Hepatocyte (in vitro differentiated cells): Measurements from ENCODE around the gene CHMP2B. TPM values are rescaled to one million over a fixed set of nuclear protein-coding genes. Genes with fewer than 3 reads are reported as not detected.
"Not testable (repeated sequence)": the region's sequence is repeated elsewhere in the genome, so short reads cannot be mapped to it uniquely, and the experiment has no call there.

ENCODE experiments used
- DNase-seq: peaks from one replicate; pipeline ENCODE4 v3.0.0-alpha.2; 2016; ENCODE audit warnings: low spot score
- H2AFZ ChIP-seq: fragments of 200-600 bp; sonication (generic); 2 replicates; pipeline ENCODE4 v1.6.0; 2016; ENCODE audit warnings: antibody characterized with exemption, mild to moderate bottlenecking
- H3K27ac ChIP-seq: fragments of 200-600 bp; sonication (generic); 2 replicates; pipeline ENCODE4 v1.5.1; 2016; ENCODE audit warnings: mild to moderate bottlenecking
- H3K27me3 ChIP-seq: fragments of 200-600 bp; sonication (generic); 2 replicates; pipeline ENCODE4 v1.6.1; 2016
- H3K36me3 ChIP-seq: fragments of 200-600 bp; sonication (generic); replicated peaks from 2 replicates; pipeline ENCODE4 v1.5.1; 2016; ENCODE audit warnings: low read depth; ENCODE audit not compliant: insufficient read depth
- H3K4me1 ChIP-seq: fragments of 200-600 bp; sonication (generic); 2 replicates; pipeline ENCODE4 v1.5.1; 2016; ENCODE audit warnings: mild to moderate bottlenecking, moderate library complexity; ENCODE audit not compliant: insufficient read depth
- H3K4me2 ChIP-seq: fragments of 200-600 bp; sonication (generic); 2 replicates; pipeline ENCODE4 v1.6.0; 2016
- H3K4me3 ChIP-seq: fragments of 200-600 bp; sonication (generic); 2 replicates; pipeline ENCODE4 v1.5.1; 2016; ENCODE audit warnings: mild to moderate bottlenecking
- H3K79me2 ChIP-seq: fragments of 200-600 bp; sonication (generic); 2 replicates; pipeline ENCODE4 v1.6.0; 2017; ENCODE audit warnings: mild to moderate bottlenecking
- H3K9me2 ChIP-seq: fragments of 200-600 bp; sonication (generic); replicated peaks from 2 replicates; pipeline ENCODE4 v1.6.0; 2017; ENCODE audit warnings: mild to moderate bottlenecking; ENCODE audit not compliant: insufficient read depth
- H3K9me3 ChIP-seq: fragments of 200-600 bp; sonication (generic); 2 replicates; pipeline ENCODE4 v1.5.1; 2016; ENCODE audit warnings: low read depth, mild to moderate bottlenecking
- H4K20me1 ChIP-seq: fragments of 200-600 bp; sonication (generic); 2 replicates; pipeline ENCODE4 v1.6.0; 2016; ENCODE audit warnings: mild to moderate bottlenecking; ENCODE audit not compliant: insufficient read depth, poor library complexity, severe bottlenecking
- CTCF ChIP-seq: fragments of 200-600 bp; sonication (generic); IDR thresholded peaks from 2 replicates; pipeline ENCODE4 v1.5.1; 2016; ENCODE audit warnings: antibody characterized with exemption, mild to moderate bottlenecking; ENCODE audit not compliant: poor library complexity
- EZH2 ChIP-seq: fragments of 200-600 bp; sonication (generic); IDR thresholded peaks from 2 replicates; pipeline ENCODE4 v1.6.1; 2016; ENCODE audit warnings: antibody characterized with exemption, mild to moderate bottlenecking, borderline replicate concordance
- EZH2phosphoT487 ChIP-seq: fragments of 200-600 bp; sonication (generic); IDR thresholded peaks from one replicate; pipeline ENCODE4 v1.6.1; 2018; ENCODE audit warnings: antibody characterized with exemption, mild to moderate bottlenecking, low read depth, moderate library complexity; ENCODE audit not compliant: unreplicated experiment, severe bottlenecking
- WGBS: methylation state at CpG from one replicate; pipeline ENCODE4 v1.1.6; 2016; ENCODE audit warnings: low lambda C conversion rate; ENCODE audit errors: missing lambda C conversion rate; 5-methylcytosine and 5-hydroxymethylcytosine counted together
- polyA plus RNA-seq: library from polyadenylated mRNA; unstranded; fragments of >200 nt; fragmentation: Nextera tagmentation; extraction: Ambion mirVana; gene quantifications from 2 replicates; pipeline ENCODE4 v1.2.1, GENCODE V29; 2016
- total RNA-seq: library from RNA; depleted of rRNA; stranded (reverse); fragments of >200 nt; gene quantifications from 2 replicates; pipeline ENCODE4 v1.2.3, GENCODE V29; 2014

CHMP2B gene
- total and polyA plus RNA-seq, 2 experiments from 2014 or later: 69.5 to 79.3 TPM

- Histone ChIP-seq H3K27ac (no peak within 1 kb of the TSS), H3K79me2 (no peaks in the 10 kb centered on the region), H3K36me3 (no peaks in the 10 kb centered on the region), H3K27me3 (no peaks in the 10 kb centered on the region), H3K9me2 (no peaks in the 10 kb centered on the region), H3K4me3 (no peak within 1 kb of the TSS), H3K4me2 (no peak within 1 kb of the TSS), H2AFZ (no peak within 1 kb of the TSS), H3K4me1 (no peaks in the 10 kb centered on the region), H4K20me1 (no peaks in the 10 kb centered on the region), H3K9me3 (no peaks in the 10 kb centered on the region)
- DNase-seq: no peak
- WGBS: 87% methylated on average over 6 of the region's 6 CpGs
- TF ChIP-seq EZH2 (no peak), CTCF (no peak), EZH2phosphoT487 (no peak)
Measured at GRCh38 chr3:87276484-87276883, 49.4 kb downstream of the CHMP2B start, which contains the start of gene POU1F1. Gene POU1F1, minus strand, starts transcription at chr3:87276584. Its CDS starts 122 bp downstream, at chr3:87276462.

GRCh38 chr3:87287011-87287410 is 59.9 kb downstream of the CHMP2B start:
- Histone ChIP-seq H3K4me2 (no peak overlapping the region), H3K4me1 (no peaks in the 10 kb centered on the region), H3K27me3 (no peaks in the 10 kb centered on the region), H3K36me3 (no peaks in the 10 kb centered on the region), H3K4me3 (no peak overlapping the region), H4K20me1 (no peaks in the 10 kb centered on the region), H3K9me2 (no peaks in the 10 kb centered on the region), H3K9me3 (no peaks in the 10 kb centered on the region), H3K79me2 (no peaks in the 10 kb centered on the region), H2AFZ (no peak overlapping the region), H3K27ac (no peak overlapping the region)
- TF ChIP-seq EZH2: no peak
- no peak for TF ChIP-seq CTCF
- TF ChIP-seq EZH2phosphoT487: no peak
- 91% methylated on average over 1 of the region's 1 CpG for WGBS
- no peak for DNase-seq

GRCh38 chr3:87288446-87288845 is 61.3 kb downstream of the CHMP2B start:
- no peaks in the 10 kb centered on the region for H3K36me3 ChIP-seq
- 91% methylated on average over 8 of the region's 8 CpGs for WGBS
- no peaks in the 10 kb centered on the region for H3K9me2 ChIP-seq
- H3K79me2 ChIP-seq: no peaks in the 10 kb centered on the region
- no peak for DNase-seq
- no peak overlapping the region for H3K27ac ChIP-seq
- no peaks in the 10 kb centered on the region for H4K20me1 ChIP-seq
- H2AFZ ChIP-seq: no peak overlapping the region
- H3K27me3 ChIP-seq: no peaks in the 10 kb centered on the region
- no peaks in the 10 kb centered on the region for H3K9me3 ChIP-seq
- no peak overlapping the region for H3K4me3 ChIP-seq
- no peaks in the 10 kb centered on the region for H3K4me1 ChIP-seq
- no peak overlapping the region for H3K4me2 ChIP-seq
- TF ChIP-seq EZH2 (no peak), CTCF (no peak), EZH2phosphoT487 (no peak)

- Histone ChIP-seq H3K4me1 (no peaks in the 10 kb centered on the region), H3K9me2 (no peaks in the 10 kb centered on the region), H3K9me3 (no peaks in the 10 kb centered on the region), H3K4me3 (no peak overlapping the region), H4K20me1 (no peaks in the 10 kb centered on the region), H3K27me3 (no peaks in the 10 kb centered on the region), H3K4me2 (no peak overlapping the region), H3K27ac (no peak overlapping the region), H3K36me3 (no peaks in the 10 kb centered on the region), H2AFZ (no peak overlapping the region), H3K79me2 (no peaks in the 10 kb centered on the region)
- TF ChIP-seq CTCF (peak; percentile 87), EZH2phosphoT487 (no peak)
- 30% methylated on average over 3 of the region's 3 CpGs for WGBS
- DNase-seq: peak; percentile 51
Measured at GRCh38 chr3:87298111-87298718, 71.1 kb downstream of the CHMP2B start.

- H2AFZ ChIP-seq: not testable (repeated sequence)
- 86% methylated on average over 1 of the region's 1 CpG for WGBS
Measured at GRCh38 chr3:87305031-87305430, 77.9 kb downstream of the CHMP2B start.

More at GRCh38 chr3:87305031-87305430, 77.9 kb downstream of the CHMP2B start:
- not testable (repeated sequence) for H3K27me3 ChIP-seq, H3K4me2 ChIP-seq, DNase-seq, H3K4me3 ChIP-seq, H3K79me2 ChIP-seq, H3K36me3 ChIP-seq, H4K20me1 ChIP-seq, H3K9me3 ChIP-seq, H3K9me2 ChIP-seq, H3K27ac ChIP-seq, H3K4me1 ChIP-seq
